GM21723 (cell line): ENCODE measurements around the gene C17orf78.
A peak's percentile ranks its signal among the peaks of the same experiment; 100 is the strongest.
"Not testable (repeated sequence)": the region's sequence is repeated elsewhere in the genome, so short reads cannot be mapped to it uniquely, and the experiment has no call there.

Experiments
- ATAC-seq: cut with Tn5 transposase; IDR thresholded peaks from one replicate; pipeline ENCODE4 v1.9.1; 2021; ENCODE audit warnings: mild to moderate bottlenecking, moderate library complexity; ENCODE audit not compliant: unreplicated experiment

Gene C17orf78

GRCh38 chr17:37385474-37385990, 9.7 kb downstream of the C17orf78 start:
- ATAC-seq: no peak

GRCh38 chr17:37386462-37386861, 10.7 kb downstream of the C17orf78 start:
- ATAC-seq: no peak

GRCh38 chr17:37388266-37388665, 12.5 kb downstream of the C17orf78 start:
- no peak for ATAC-seq

- no peak for ATAC-seq
These were observed 13.4 kb downstream of the C17orf78 start for GRCh38 chr17:37389160-37389559.

- ATAC-seq: no peak
These were observed 15.4 kb downstream of the C17orf78 start for GRCh38 chr17:37391146-37391545.

- ATAC-seq: no peak
These were observed 16.3 kb downstream of the C17orf78 start for GRCh38 chr17:37392024-37392590.

- no peak for ATAC-seq
These were observed 17.6 kb downstream of the C17orf78 start for GRCh38 chr17:37393352-37393751.

- ATAC-seq: no peak
These were observed 23.5 kb downstream of the C17orf78 start for GRCh38 chr17:37399265-37399803.

GRCh38 chr17:37400505-37400904, 24.7 kb downstream of the C17orf78 start:
- no peak for ATAC-seq

GRCh38 chr17:37405522-37405921, 29.7 kb downstream of the C17orf78 start:
- not testable (repeated sequence) for ATAC-seq

GRCh38 chr17:37405955-37406634, 30.3 kb downstream of the C17orf78 start:
- peak; percentile 39 for ATAC-seq

- peak; percentile 77 for ATAC-seq
These were observed 31.1 kb downstream of the C17orf78 start, which contains the start of the genes ACACA and TADA2A for GRCh38 chr17:37406635-37407461. Gene ACACA, minus strand, starts transcription at chr17:37406836. Its CDS starts 537 bp downstream, at chr17:37406299. Gene TADA2A, plus strand, starts transcription at chr17:37406886. Its CDS starts 4,480 bp downstream, at chr17:37411366.

- not testable (repeated sequence) for ATAC-seq
These were observed 32.3 kb downstream of the C17orf78 start for GRCh38 chr17:37408145-37408479.

GRCh38 chr17:37410357-37410756, 34.6 kb downstream of the C17orf78 start:
- ATAC-seq: no peak

- no peak for ATAC-seq
These were observed 38.2 kb downstream of the C17orf78 start for GRCh38 chr17:37413875-37414519.

GRCh38 chr17:37417852-37418251, 42.1 kb downstream of the C17orf78 start:
- ATAC-seq: no peak

GRCh38 chr17:37422971-37423625, 47.3 kb downstream of the C17orf78 start:
- no peak for ATAC-seq

GRCh38 chr17:37425268-37425667, 49.5 kb downstream of the C17orf78 start:
- no peak for ATAC-seq

- no peak for ATAC-seq
These were observed 53.3 kb downstream of the C17orf78 start for GRCh38 chr17:37429039-37429438.

- ATAC-seq: no peak
These were observed 53.7 kb downstream of the C17orf78 start for GRCh38 chr17:37429453-37429852.
